GM18858 (cell line): Measurements from ENCODE around the gene NRXN3.

ENCODE experiments used
- ATAC-seq: cut with Tn5 transposase; IDR thresholded peaks from one replicate; pipeline ENCODE4 v1.9.1; 2021; ENCODE audit not compliant: unreplicated experiment

Gene NRXN3

DNA sequence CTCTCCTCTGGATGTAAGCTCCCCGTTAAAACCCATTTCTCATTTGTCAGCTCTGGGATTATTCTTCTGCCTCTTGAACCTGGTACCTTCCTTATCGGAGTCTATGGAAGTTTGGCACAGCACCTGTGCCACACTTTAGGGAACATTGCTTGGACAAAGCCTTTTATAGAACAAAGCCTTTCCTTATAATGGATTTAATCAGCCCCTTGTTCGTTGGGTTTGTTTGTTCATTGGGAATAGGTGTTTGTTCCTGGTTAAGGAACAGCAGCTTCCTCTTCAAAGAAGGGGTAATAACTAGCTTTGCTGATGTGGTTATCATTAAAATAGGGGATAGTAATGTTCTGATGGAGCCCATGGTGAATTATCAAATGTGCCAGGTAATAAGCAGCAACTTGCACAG lies 70.4 kb downstream of the NRXN3 start:
- ATAC-seq = no peak

DNA sequence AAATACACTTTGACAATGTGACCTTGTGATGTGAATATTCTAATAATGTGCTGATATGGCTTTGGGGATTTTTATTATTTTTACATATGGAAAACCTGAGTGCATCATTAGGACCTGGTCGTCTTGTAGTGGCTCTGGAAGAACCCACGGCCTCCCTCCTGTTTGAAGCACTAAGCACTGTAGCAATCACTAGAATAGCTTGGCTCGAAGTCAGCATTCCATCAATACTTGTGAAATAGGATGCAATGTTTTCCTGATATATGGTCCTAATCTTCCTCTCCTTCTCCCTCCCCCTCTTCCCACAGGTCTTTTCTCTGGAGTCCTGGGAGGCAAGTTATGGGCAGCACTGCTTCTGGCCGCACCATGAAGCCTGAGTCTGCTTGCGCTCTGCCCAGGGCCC lies 71.9 kb downstream of the NRXN3 start:
- no peak for ATAC-seq

- no peak for ATAC-seq
Measured at GRCh38 chr14:78243187-78243586, 73.0 kb downstream of the NRXN3 start.

GRCh38 chr14:78245238-78245637 lies 75.1 kb downstream of the NRXN3 start:
- no peak for ATAC-seq

GRCh38 chr14:78248501-78249090 lies 78.4 kb downstream of the NRXN3 start:
- no peak for ATAC-seq

- no peak for ATAC-seq
Measured at GRCh38 chr14:78251308-78251707, 81.1 kb downstream of the NRXN3 start.

GRCh38 chr14:78253986-78254385 lies 83.8 kb downstream of the NRXN3 start:
- ATAC-seq = no peak

DNA sequence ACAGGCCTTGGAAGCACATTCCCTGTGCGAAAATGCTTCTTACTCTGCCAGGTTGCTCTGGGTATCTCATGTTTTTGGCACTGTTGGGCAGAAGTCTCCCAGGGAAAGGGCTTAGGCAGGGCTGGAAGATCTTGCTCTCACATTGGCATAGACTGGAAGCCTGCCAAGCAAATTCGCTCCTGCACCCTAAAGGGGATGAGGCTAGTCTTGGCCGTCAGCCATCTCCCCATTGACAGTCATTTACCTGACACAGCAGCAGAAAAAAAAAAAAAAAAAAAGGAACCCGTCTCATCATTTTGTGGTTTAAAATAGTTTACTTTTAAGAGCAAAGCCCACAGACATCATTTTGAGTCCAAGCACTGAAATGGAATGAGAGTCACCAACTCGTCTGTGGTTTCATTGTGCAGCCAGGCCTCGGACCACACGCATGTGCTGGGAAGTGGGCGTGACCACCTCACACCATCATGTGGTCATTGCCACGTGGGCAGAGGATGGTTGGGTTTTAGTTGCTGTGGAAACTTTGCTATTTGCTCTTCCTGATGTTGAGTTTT lies 84.8 kb downstream of the NRXN3 start:
- no peak for ATAC-seq

DNA sequence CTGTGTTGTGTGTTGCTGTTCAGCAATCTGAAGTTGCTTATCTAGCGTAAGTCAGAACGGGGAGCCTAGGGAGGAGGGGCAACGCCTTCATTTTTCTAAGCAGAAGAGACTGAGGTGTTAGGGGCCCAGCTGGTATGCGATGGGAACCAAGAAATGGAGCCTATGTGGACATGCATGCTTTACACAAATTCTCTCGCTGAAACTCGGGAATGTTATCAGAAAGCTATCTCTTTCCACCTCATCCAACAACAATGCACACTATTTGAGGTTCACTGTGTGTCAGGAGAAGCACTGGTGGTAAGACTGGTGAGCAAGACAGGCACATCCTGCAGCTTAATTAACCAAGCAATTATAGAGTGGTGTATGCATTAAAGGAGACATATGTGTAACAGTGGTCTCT lies 89.7 kb downstream of the NRXN3 start:
- ATAC-seq = no peak

DNA sequence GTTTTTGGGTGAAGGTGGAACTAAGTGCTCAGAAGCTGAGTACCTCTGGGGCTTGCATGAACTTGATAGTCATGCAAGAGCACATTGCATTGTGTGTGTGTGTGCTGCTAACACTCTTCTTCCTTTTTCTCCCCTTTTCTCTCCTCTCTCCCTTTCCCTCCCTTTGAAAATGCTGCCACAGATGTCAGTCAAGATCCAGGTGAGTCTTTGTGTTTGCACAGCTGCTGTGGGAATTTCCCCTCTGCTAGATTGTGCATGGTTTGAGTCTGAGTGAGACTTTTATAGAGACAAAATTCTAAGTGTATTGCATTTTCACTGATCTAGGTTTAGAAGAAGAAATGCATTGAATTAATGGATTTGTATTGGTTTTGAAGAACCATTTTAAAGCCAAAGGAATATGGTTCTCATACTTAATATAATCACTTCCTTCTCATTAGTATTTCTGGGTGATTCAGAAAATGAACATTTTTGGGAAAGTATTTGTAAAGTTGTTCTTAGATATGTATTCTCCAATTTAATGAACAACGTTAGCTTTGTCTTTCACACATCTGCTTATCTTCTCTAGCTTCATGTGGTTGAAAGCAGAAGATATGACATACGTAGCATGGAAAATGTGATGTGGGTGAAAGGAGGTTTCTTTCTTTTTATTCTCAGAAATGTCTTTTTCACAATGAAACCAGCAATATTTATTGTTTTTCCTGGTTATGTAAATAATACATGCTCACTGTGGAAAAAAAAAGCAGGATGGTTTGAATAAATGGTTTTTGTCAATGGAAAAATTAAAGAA lies 108.5 kb downstream of the NRXN3 start:
- no peak for ATAC-seq

GRCh38 chr14:78282437-78282836 lies 112.3 kb downstream of the NRXN3 start:
- no peak for ATAC-seq

- ATAC-seq = no peak
Measured at GRCh38 chr14:78286210-78286609, 116.0 kb downstream of the NRXN3 start.

DNA sequence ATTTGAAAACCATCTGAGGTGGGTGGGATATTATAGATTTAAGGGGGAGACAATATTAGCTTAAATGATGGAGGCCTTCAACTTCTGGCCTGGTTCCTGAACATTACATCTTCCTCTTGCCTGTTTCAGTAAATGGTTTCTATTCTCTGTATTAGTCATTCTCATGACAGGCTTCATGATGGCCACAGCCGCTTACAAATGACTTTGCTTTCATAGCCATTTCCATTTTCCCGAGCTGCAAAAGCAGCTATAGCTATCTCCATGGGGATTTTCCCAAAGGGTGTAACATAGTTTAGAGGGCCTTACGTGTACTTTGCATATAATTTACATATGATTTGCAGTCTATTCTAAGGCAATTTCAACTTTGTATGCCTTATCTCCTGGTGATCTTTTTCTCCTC lies 121.8 kb downstream of the NRXN3 start:
- ATAC-seq = peak; percentile 93

DNA sequence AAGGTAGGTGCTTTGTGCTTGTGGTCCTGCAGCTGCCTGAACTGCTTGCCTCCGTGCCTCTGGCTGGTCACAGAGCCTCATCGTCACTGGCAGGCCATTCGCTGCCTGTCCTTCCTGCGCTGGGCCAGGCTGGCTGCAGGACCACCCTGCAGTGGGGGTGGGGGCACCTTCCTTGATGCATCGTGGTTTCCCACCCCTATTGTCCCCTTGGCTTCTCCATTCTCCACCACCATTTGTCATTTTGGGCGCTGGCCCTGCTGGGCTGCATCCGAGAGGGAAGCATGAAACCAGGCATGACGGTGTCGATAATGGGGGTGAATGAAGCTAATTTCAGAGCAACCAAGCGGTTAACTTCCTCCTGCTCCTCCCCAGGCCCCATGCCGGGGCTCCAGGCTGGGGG lies 127.7 kb downstream of the NRXN3 start:
- ATAC-seq = no peak

DNA sequence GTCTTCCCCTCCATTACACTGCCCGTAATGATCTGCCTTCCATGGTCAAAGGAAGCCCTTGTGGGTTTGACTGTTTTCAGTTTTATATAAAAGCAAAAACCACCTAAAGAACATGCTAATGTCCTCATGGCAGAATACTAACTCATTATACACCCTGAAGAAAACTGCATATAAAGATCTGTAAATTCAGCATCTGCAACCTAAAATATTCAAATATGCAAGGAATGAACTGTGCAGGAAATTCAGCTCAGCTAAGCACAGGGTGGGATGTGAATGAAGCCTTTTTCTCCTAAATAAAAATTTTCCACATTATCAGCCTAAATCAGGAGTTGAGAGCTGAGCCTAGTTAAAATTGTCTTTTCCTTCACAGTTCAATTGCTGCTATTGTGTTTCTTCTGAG lies 128.1 kb downstream of the NRXN3 start:
- ATAC-seq = no peak

DNA sequence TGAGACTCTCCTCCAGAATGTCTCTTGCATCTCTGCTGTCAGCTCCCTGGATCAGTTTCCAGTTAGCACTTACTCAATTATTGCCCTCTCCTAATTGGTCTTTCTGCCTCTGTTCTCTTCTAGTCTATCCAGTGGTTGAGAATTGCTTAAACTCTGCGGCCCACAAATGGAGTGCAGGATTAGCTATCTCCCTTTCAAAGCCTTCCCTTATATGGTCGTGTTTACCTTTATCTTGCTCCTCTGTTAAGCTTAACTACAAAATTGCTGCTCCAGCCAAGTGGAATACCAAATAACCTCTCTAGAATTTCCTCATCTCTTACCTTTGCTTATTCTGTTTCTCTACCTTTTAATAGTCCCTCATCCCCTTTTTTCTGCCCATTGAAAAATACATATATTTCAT lies 132.7 kb downstream of the NRXN3 start:
- no peak for ATAC-seq

GRCh38 chr14:78307671-78308070 lies 137.5 kb downstream of the NRXN3 start:
- ATAC-seq = no peak

DNA sequence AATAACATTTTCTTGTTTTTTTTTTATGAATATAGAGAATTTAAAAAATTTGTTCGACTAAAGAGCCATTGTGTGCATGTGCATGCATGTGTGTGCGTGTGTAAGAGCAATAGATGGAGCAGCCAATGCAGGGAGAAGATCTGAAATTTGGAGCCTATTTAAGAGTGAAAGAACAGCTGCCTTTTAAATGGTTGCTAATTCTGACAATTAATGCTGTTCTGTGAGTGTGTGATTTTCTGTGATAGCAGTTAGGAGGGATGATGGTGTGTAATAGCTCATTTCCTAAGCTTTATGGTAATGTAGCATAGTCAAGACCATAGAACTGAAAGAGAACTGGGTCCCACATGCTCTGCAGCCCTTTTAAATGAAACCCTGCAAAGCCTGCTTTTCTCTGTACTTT lies 137.9 kb downstream of the NRXN3 start:
- ATAC-seq = no peak

GRCh38 chr14:78310272-78310671 lies 140.1 kb downstream of the NRXN3 start:
- no peak for ATAC-seq

- ATAC-seq = no peak
Measured at GRCh38 chr14:78313499-78313898, 143.3 kb downstream of the NRXN3 start.

DNA sequence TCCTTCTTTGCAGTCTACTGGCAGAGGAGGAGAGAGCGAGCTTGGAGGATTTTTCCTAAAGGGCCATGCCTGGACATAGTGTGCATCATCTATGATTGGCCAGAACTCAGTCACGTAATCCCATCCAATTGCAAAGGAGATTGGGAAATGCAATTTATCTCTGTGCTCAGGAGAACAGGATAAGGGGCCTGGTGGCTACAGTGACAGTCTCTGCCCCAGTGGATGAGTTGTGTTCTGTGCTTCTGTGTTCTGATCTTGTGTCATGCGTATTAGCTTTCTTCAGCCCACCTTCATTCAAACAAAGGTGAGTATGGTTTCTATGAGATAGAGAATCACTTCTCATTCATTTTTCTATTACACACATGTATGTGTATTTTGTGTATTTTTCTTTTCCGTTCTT lies 144.3 kb downstream of the NRXN3 start:
- ATAC-seq = no peak

GRCh38 chr14:78316052-78316451 lies 145.9 kb downstream of the NRXN3 start:
- ATAC-seq = no peak

DNA sequence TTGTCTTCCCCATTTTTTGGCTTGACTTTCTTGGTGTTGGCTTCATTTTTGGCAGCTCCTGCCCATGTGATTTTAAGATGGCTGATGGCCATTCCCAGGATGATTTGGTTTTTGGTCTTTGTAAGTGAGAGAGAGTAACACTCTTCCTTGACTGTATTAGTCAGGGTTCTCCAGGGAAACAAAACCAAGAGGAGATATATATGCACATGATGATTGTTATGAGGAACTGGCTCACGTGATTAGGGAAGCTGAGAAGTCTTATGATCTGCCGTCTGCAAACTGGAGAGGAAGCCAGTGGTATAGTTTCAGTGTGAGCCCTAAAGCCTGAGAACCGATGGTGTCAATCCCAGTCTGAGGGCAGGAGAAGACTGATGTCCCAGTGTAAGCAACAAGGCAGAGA lies 146.6 kb downstream of the NRXN3 start:
- ATAC-seq = no peak
